ENCODE measurements around the gene TRAK2. TPM values are rescaled to one million over a fixed set of nuclear protein-coding genes. Genes with fewer than 3 reads are reported as not detected.

TRAK2 gene
- total RNA-seq, 1 experiment from 2014 or later: 9.4 TPM

- DNase-seq: no peak
- CTCF ChIA-PET: no interaction called here
- POLR2A ChIA-PET (ENCODE audit: unreplicated experiment): no interaction called here
- Histone ChIP-seq H3K9me2 (replicated peaks; ENCODE audit: low read length) (no peaks in the 10 kb centered on the region), H3K27ac (ENCODE audit: low read length) (no peak overlapping the region), H3K4me1 (ENCODE audit: insufficient read depth, low read length) (peaks cover 18% of the 10 kb centered on the region), H3K4me3 (ENCODE audit: low read length) (no peak overlapping the region), H3F3A (ENCODE audit: low read length, unreplicated experiment) (no peaks in the 10 kb centered on the region), H3K9me3 (ENCODE audit: low read length) (no peaks in the 10 kb centered on the region), H3K4me2 (ENCODE audit: low read length) (no peak overlapping the region), H3K79me2 (ENCODE audit: low read length) (peaks cover 39% of the 10 kb centered on the region), H2AFZ (ENCODE audit: low read length) (no peak overlapping the region), H3K9ac (ENCODE audit: low read length) (no peak overlapping the region), H3K27me3 (ENCODE audit: low read length) (no peaks in the 10 kb centered on the region), H3K36me3 (ENCODE audit: low read depth, low read length) (no peaks in the 10 kb centered on the region; the same call in 1 of the 2 replicates), H4K20me1 (ENCODE audit: low read length) (no peaks in the 10 kb centered on the region)
- ATAC-seq: no peak
- no peak for TF ChIP-seq CTCF (conservative IDR thresholded peaks at IDR 0.05; ENCODE audit: low read depth, low read length)
- TF ChIP-seq EZH2phosphoT487 (IDR thresholded peaks at IDR 0.05; ENCODE audit: borderline replicate concordance, low read length): no peak
- TF ChIP-seq EZH2 (IDR thresholded peaks at IDR 0.05; ENCODE audit: low read length, unreplicated experiment): no peak
- intact Hi-C loops (cut with micrococcal nuclease): no loop called here
- BruUV-seq (replicated peaks): no TSS peak
Observed at GRCh38 chr2:201447086-201447485, 4.2 kb downstream of the TRAK2 start.

- Histone ChIP-seq H3K27me3 (ENCODE audit: low read length) (no peaks in the 10 kb centered on the region), H2AFZ (ENCODE audit: low read length) (no peak overlapping the region), H4K20me1 (ENCODE audit: low read length) (no peaks in the 10 kb centered on the region), H3K79me2 (ENCODE audit: low read length) (peaks cover 27% of the 10 kb centered on the region), H3K4me3 (ENCODE audit: low read length) (no peak overlapping the region), H3K4me1 (ENCODE audit: insufficient read depth, low read length) (peaks cover 21% of the 10 kb centered on the region), H3K9ac (ENCODE audit: low read length) (no peak overlapping the region), H3K4me2 (ENCODE audit: low read length) (no peak overlapping the region), H3K9me2 (replicated peaks; ENCODE audit: low read length) (no peaks in the 10 kb centered on the region), H3K36me3 (ENCODE audit: low read depth, low read length) (no peaks in the 10 kb centered on the region; the same call in 1 of the 2 replicates), H3K9me3 (ENCODE audit: low read length) (no peaks in the 10 kb centered on the region), H3K27ac (ENCODE audit: low read length) (no peak overlapping the region), H3F3A (ENCODE audit: low read length, unreplicated experiment) (no peaks in the 10 kb centered on the region)
- no peak for TF ChIP-seq EZH2 (IDR thresholded peaks at IDR 0.05; ENCODE audit: low read length, unreplicated experiment)
- TF ChIP-seq CTCF (conservative IDR thresholded peaks at IDR 0.05; ENCODE audit: low read depth, low read length): no peak
- TF ChIP-seq EZH2phosphoT487 (IDR thresholded peaks at IDR 0.05; ENCODE audit: borderline replicate concordance, low read length): no peak
- intact Hi-C loops (cut with micrococcal nuclease): no loop called here
- ChIA-PET CTCF (no interaction called here), POLR2A (ENCODE audit: unreplicated experiment) (no interaction called here)
- ATAC-seq (no peak), DNase-seq (no peak)
- BruUV-seq (replicated peaks): no TSS peak
Observed at GRCh38 chr2:201444746-201445465, 6.4 kb downstream of the TRAK2 start.

- no peak for ATAC-seq
- Histone ChIP-seq H3K36me3 (ENCODE audit: low read depth, low read length) (no peaks in the 10 kb centered on the region), H3K79me2 (ENCODE audit: low read length) (peaks cover 13% of the 10 kb centered on the region; the same call in 1 of the 2 replicates), H3K27me3 (ENCODE audit: low read length) (no peaks in the 10 kb centered on the region), H4K20me1 (ENCODE audit: low read length) (no peaks in the 10 kb centered on the region), H3K9me2 (replicated peaks; ENCODE audit: low read length) (no peaks in the 10 kb centered on the region), H3K9me3 (ENCODE audit: low read length) (no peaks in the 10 kb centered on the region), H3K4me2 (ENCODE audit: low read length) (no peak overlapping the region), H3K27ac (ENCODE audit: low read length) (no peak overlapping the region), H3K4me3 (ENCODE audit: low read length) (no peak overlapping the region), H3K4me1 (ENCODE audit: insufficient read depth, low read length) (peaks cover 8% of the 10 kb centered on the region; the same call in 1 of the 2 replicates), H3F3A (ENCODE audit: low read length, unreplicated experiment) (no peaks in the 10 kb centered on the region), H3K9ac (ENCODE audit: low read length) (no peak overlapping the region), H2AFZ (ENCODE audit: low read length) (no peak overlapping the region)
- BruUV-seq (replicated peaks): no TSS peak
- intact Hi-C loops (cut with micrococcal nuclease): no loop called here
- ChIA-PET CTCF (no interaction called here), POLR2A (ENCODE audit: unreplicated experiment) (no interaction called here)
- TF ChIP-seq EZH2 (IDR thresholded peaks at IDR 0.05; ENCODE audit: low read length, unreplicated experiment) (no peak), EZH2phosphoT487 (IDR thresholded peaks at IDR 0.05; ENCODE audit: borderline replicate concordance, low read length) (no peak), CTCF (conservative IDR thresholded peaks at IDR 0.05; ENCODE audit: low read depth, low read length) (no peak)
- no peak for DNase-seq
Observed at GRCh38 chr2:201441409-201441808, 9.8 kb downstream of the TRAK2 start.
